Prostate gland (tissue), 2 donors: ENCODE measurements around the gene ZNF277.
A peak's percentile ranks its signal among the peaks of the same experiment; 100 is the strongest.

Source experiments
- CTCF ChIP-seq, 4 experiments: fragments of 200-600 bp in 2 of 4; fragments of 450-650 bp in 2 of 4; sonication (generic) in 2 of 4; IDR thresholded peaks; 1 replicate in 3 of 4; 2 replicates in 1 of 4; pipeline ENCODE4 v1.5.1; 2016 to 2019; ENCODE audit warnings: antibody characterized with exemption in 4 of 4, mild to moderate bottlenecking in 2 of 4, moderate library complexity in 2 of 4
- POLR2AphosphoS5 ChIP-seq: sonication (generic); formaldehyde crosslinking; IDR thresholded peaks from one replicate; pipeline ENCODE4 v1.6.1; 2017; ENCODE audit warnings: antibody characterized with exemption

- TF ChIP-seq CTCF (IDR thresholded peaks at IDR 0.05): no peak
- TF ChIP-seq POLR2AphosphoS5: peak; percentile 49
Measured at GRCh38 chr7:112211348-112211907, 4.9 kb downstream of the ZNF277 start.
